Brain microvascular endothelial cell (primary cell): ENCODE data around the gene GATA2.

Experiments used
- DNase-seq: peaks from one replicate; pipeline ENCODE4 v3.0.0-alpha.2; 2020
- H3K27ac ChIP-seq: fragments of 250-450 bp; sonication (Bioruptor Pico); 2 replicates; pipeline ENCODE4 v1.5.1; 2020; ENCODE audit warnings: mild to moderate bottlenecking, moderate library complexity
- H3K27me3 ChIP-seq: fragments of 250-450 bp; sonication (Bioruptor Pico); replicated peaks from 2 replicates; pipeline ENCODE4 v1.5.1; 2020; ENCODE audit warnings: mild to moderate bottlenecking
- H3K36me3 ChIP-seq: fragments of 250-450 bp; sonication (Bioruptor Pico); replicated peaks from 2 replicates; pipeline ENCODE4 v1.5.1; 2020; ENCODE audit warnings: mild to moderate bottlenecking
- H3K4me3 ChIP-seq: 2 replicates; pipeline ENCODE4 v1.5.1; 2011; ENCODE audit warnings: low read depth, mild to moderate bottlenecking, control low read depth, low read length, moderate library complexity
- CTCF ChIP-seq: IDR thresholded peaks from 2 replicates; pipeline ENCODE4 v1.5.1; 2011; ENCODE audit warnings: low read depth, mild to moderate bottlenecking, moderate library complexity, low read length, control low read depth, inconsistent platforms; ENCODE audit errors: missing control alignments
- in situ Hi-C: cut with HindIII; loops from 2 replicates; pipeline ENCODE4 v1.10.0; 2017; ENCODE audit warnings: low sequenced_read_pairs, low pct_ligation_motif_present

Gene GATA2

GRCh38 chr3:128433837-128434165, 59.2 kb downstream of the GATA2 start:
- peaks cover 56% of the 10 kb centered on the region for H3K27me3 ChIP-seq
- TF ChIP-seq CTCF: no peak

DNA sequence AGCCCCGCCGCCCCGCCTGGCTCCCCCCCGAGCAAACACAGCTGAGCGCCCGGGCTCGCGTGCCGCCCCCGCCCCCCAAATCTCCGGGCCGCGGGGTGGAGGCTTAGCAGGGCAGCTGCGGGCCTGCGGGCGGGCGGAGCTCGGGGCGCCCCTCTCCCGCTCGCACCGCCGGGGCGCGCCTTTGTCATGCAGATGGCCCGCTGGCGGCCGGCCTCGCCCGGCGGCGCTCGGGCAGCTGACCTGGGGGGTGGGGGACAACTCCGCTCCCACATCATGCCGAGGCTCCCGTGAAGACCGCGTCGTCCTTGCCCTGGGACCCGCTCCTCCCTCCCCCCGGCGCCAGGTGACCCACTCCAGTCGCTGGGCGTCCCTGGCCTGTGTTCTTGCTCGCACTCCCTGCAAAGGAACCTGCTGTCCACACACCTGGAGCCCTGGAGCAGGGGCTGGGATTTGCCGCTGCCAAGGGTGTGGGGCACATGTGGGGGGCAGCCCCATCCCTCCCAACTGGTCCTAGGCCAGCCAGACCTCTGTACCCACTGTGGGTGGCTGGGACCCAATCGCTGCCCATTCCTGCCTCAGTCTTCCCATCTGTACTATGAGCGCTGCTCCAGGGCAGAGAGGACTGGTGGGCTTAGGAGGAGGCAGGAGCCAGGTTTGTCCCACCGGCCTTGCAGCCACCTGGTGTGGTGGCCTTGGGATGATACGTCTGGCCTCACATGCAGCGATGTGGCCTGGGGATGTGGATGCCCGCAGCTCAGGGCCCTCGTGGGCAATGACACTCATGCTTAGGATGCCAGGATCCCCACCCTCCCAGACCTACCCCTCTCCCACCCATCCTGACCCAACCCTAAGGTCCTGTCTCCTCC, 59.8 kb downstream of the GATA2 start:
- in situ Hi-C loops: no loop called here
- no peaks in the 10 kb centered on the region for H3K36me3 ChIP-seq
- no peak overlapping the region for H3K4me3 ChIP-seq
- H3K27ac ChIP-seq: no peak overlapping the region
- DNase-seq: no peak
- TF ChIP-seq CTCF: no peak
- peaks cover 56% of the 10 kb centered on the region for H3K27me3 ChIP-seq

More at GRCh38 chr3:128433837-128434165, 59.2 kb downstream of the GATA2 start:
- DNase-seq: no peak
- H3K36me3 ChIP-seq: no peaks in the 10 kb centered on the region
- no peak overlapping the region for H3K27ac ChIP-seq
- in situ Hi-C loops: no loop called here
- no peak overlapping the region for H3K4me3 ChIP-seq

GRCh38 chr3:128432301-128432970, 60.6 kb downstream of the GATA2 start:
- in situ Hi-C loops: no loop called here

GRCh38 chr3:128431803-128432300, 61.1 kb downstream of the GATA2 start:
- H3K36me3 ChIP-seq: no peaks in the 10 kb centered on the region
- no peak for DNase-seq
- H3K27ac ChIP-seq: no peak overlapping the region
- no peak for TF ChIP-seq CTCF
- in situ Hi-C loops: no loop called here
- no peak overlapping the region for H3K4me3 ChIP-seq
- peaks cover 55% of the 10 kb centered on the region for H3K27me3 ChIP-seq

More at GRCh38 chr3:128432301-128432970, 60.6 kb downstream of the GATA2 start:
- no peak for DNase-seq
- Histone ChIP-seq H3K4me3 (no peak overlapping the region), H3K36me3 (no peaks in the 10 kb centered on the region), H3K27me3 (peaks cover 55% of the 10 kb centered on the region), H3K27ac (no peak overlapping the region)
- TF ChIP-seq CTCF: no peak

DNA sequence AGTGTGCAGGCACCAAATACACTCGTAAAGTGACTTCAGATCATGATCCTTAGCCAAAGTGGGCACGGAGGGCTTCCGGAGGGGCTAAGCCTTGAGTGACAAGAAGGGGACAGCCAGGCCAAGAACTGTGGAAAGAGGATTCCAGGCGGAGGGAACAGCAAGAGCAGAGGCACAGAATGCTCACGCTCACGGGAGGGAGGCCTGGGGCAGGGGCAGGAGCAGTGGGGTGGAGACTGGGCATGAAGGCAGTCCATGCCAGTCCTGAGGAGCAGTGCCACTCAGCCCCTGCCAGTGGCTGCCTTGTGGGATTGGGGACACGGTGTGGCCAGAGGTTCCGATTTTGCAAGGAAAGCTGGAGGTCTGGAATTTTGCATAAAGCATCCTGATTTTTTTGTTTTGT, 62.3 kb downstream of the GATA2 start:
- H3K27ac ChIP-seq: no peak overlapping the region
- no peaks in the 10 kb centered on the region for H3K36me3 ChIP-seq
- peaks cover 52% of the 10 kb centered on the region for H3K27me3 ChIP-seq
- in situ Hi-C loops: no loop called here
- no peak for DNase-seq
- no peak overlapping the region for H3K4me3 ChIP-seq
- no peak for TF ChIP-seq CTCF
